ENCODE results near the gene DCST2. TPM values are rescaled to one million over a fixed set of nuclear protein-coding genes. Genes with fewer than 3 reads are reported as not detected.
A peak's percentile ranks its signal among the peaks of the same experiment; 100 is the strongest.

Gene DCST2
- total and polyA plus RNA-seq, 9 of the 15 experiments (the other 6 are each of a cell fraction or from before 2014, with no cell fraction given) = 0.09 to 0.49 (median 0.11) TPM; not detected in 3

DNA sequence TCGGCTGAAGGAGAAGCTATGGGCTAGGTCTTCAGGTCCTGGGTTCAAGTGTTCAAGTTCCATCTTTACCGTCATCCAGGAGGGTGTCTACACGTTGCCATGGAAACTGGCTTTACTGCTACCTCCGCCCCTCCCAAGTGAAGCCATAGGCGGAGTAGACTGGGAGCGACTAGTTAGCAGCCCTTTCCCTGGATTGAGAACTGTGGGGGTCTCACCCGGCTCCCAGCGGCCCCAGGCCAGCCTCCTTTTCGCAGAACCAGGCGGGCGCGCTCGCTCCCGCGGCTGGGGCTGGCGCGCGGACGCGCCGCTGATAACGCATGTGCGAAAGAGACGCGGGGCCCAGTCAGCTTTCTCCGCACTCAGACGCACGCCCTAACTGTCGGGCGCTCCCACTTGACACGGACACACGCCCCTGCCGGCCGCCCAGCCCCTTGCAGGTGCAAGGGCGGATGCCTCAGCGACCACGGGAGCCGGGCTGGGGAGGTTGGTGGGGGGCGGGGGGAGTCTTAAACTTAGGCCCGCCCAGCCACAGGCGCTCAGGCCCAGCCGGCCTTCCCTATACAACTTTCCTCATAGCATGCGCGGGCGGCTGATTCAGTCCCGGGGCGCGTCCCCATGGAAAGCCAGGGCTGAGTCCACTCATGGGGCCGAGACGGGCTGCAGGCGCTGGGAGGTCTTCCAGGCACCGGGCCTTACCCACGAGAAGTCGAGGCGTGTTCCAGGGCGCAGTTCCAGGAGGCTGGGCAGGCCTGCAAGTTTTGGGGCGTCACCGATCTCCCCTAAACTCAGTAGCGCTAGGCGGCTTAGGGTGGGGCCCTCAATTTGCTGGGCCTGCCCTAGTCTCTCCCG, 37.4 kb upstream of the DCST2 start (continued):
- TF ChIP-seq, protein P1, sequence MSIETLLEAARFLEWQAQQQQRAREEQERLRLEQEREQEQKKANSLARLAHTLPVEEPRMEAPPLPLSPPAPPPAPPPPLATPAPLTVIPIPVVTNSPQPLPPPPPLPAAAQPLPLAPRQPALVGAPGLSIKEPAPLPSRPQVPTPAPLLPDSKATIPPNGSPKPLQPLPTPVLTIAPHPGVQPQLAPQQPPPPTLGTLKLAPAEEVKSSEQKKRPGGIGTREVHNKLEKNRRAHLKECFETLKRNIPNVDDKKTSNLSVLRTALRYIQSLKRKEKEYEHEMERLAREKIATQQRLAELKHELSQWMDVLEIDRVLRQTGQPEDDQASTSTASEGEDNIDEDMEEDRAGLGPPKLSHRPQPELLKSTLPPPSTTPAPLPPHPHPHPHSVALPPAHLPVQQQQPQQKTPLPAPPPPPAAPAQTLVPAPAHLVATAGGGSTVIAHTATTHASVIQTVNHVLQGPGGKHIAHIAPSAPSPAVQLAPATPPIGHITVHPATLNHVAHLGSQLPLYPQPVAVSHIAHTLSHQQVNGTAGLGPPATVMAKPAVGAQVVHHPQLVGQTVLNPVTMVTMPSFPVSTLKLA (conservative IDR thresholded peaks at IDR 0.05) = peak; percentile 69 to 90
- TF ChIP-seq C11orf30 (IDR thresholded peaks at IDR 0.05; ENCODE audit: low read depth) (peak; percentile 39; the same call in 1 of the 2 replicates), TCF3 (CRISPR knock-in tag; IDR thresholded peaks at IDR 0.05) (peak; percentile 35; the same call in 1 of the 2 replicates), ZNF696 (CRISPR knock-in tag; conservative IDR thresholded peaks at IDR 0.05) (no peak), HDAC6 (IDR thresholded peaks at IDR 0.05; ENCODE audit: low read depth, low read length) (no peak), ZFX (CRISPR knock-in tag; IDR thresholded peaks at IDR 0.05) (peak; percentile 86), SMARCA4 (IDR thresholded peaks at IDR 0.05) (0 out of 2 replicates have a peak, but pooled peaks have one; percentile 17), CCNT2 (IDR thresholded peaks at IDR 0.05; ENCODE audit: borderline replicate concordance, extremely low read depth, insufficient read length, low read depth, low read length) (peak; percentile 84), SIN3A (IDR thresholded peaks at IDR 0.05; ENCODE audit: borderline replicate concordance in 2 of 2, control insufficient read depth in 1 of 2, low read depth in 2 of 2, low read length in 2 of 2) (peak in 1 of 2 experiments; percentile 34; a peak in 1 of 4 replicates), ZNF12 (CRISPR knock-in tag; IDR thresholded peaks at IDR 0.05) (0 out of 2 replicates have a peak, but pooled peaks have one; percentile 37), LCOR (CRISPR knock-in tag; IDR thresholded peaks at IDR 0.05) (0 out of 2 replicates have a peak, but pooled peaks have one; percentile 39), ZBTB1 (CRISPR knock-in tag; IDR thresholded peaks at IDR 0.05; ENCODE audit: borderline replicate concordance, low read depth) (no peak), MYC (IDR thresholded peaks at IDR 0.05; ENCODE audit: low read depth, low read length) (peak; percentile 84), MYC (CRISPR knock-in tag; IDR thresholded peaks at IDR 0.05; ENCODE audit: borderline replicate concordance, low read depth) (0 out of 2 replicates have a peak, but pooled peaks have one; percentile 35), MCM3 (IDR thresholded peaks at IDR 0.05) (no peak), ETV6 (IDR thresholded peaks at IDR 0.05; ENCODE audit: borderline replicate concordance in 1 of 2, low read depth in 2 of 2, low read length in 1 of 2) (no peak), ETV6 (CRISPR knock-in tag; IDR thresholded peaks at IDR 0.05; ENCODE audit: borderline replicate concordance) (peak; percentile 17; the same call in 1 of the 2 replicates)
- TF ChIP-seq, protein P2, sequence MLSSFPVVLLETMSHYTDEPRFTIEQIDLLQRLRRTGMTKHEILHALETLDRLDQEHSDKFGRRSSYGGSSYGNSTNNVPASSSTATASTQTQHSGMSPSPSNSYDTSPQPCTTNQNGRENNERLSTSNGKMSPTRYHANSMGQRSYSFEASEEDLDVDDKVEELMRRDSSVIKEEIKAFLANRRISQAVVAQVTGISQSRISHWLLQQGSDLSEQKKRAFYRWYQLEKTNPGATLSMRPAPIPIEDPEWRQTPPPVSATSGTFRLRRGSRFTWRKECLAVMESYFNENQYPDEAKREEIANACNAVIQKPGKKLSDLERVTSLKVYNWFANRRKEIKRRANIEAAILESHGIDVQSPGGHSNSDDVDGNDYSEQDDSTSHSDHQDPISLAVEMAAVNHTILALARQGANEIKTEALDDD (IDR thresholded peaks at IDR 0.05) = 0 out of 2 replicates have a peak, but pooled peaks have one; percentile 14
- TF ChIP-seq, protein P3, sequence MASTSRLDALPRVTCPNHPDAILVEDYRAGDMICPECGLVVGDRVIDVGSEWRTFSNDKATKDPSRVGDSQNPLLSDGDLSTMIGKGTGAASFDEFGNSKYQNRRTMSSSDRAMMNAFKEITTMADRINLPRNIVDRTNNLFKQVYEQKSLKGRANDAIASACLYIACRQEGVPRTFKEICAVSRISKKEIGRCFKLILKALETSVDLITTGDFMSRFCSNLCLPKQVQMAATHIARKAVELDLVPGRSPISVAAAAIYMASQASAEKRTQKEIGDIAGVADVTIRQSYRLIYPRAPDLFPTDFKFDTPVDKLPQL (IDR thresholded peaks at IDR 0.05; ENCODE audit: extremely low read depth, insufficient read length) = no peak
- TF ChIP-seq, protein P4, sequence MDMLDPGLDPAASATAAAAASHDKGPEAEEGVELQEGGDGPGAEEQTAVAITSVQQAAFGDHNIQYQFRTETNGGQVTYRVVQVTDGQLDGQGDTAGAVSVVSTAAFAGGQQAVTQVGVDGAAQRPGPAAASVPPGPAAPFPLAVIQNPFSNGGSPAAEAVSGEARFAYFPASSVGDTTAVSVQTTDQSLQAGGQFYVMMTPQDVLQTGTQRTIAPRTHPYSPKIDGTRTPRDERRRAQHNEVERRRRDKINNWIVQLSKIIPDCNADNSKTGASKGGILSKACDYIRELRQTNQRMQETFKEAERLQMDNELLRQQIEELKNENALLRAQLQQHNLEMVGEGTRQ (CRISPR knock-in tag; IDR thresholded peaks at IDR 0.05) = no peak
- TF ChIP-seq, protein P5, sequence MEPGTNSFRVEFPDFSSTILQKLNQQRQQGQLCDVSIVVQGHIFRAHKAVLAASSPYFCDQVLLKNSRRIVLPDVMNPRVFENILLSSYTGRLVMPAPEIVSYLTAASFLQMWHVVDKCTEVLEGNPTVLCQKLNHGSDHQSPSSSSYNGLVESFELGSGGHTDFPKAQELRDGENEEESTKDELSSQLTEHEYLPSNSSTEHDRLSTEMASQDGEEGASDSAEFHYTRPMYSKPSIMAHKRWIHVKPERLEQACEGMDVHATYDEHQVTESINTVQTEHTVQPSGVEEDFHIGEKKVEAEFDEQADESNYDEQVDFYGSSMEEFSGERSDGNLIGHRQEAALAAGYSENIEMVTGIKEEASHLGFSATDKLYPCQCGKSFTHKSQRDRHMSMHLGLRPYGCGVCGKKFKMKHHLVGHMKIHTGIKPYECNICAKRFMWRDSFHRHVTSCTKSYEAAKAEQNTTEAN (CRISPR knock-in tag; IDR thresholded peaks at IDR 0.05) = 0 out of 2 replicates have a peak, but pooled peaks have one; percentile 44

Data from K562 (cell line).